Measurements from ENCODE around the gene WDR1. TPM values are rescaled to one million over a fixed set of nuclear protein-coding genes. Genes with fewer than 3 reads are reported as not detected.
A peak's percentile ranks its signal among the peaks of the same experiment; 100 is the strongest.

WDR1 gene
- total and polyA plus RNA-seq, 10 of the 15 experiments (the other 5 are each of a cell fraction or from before 2014, with no cell fraction given): 28.5 to 397 (median 290) TPM

GRCh38 chr4:10129196-10130177 is 12.9 kb upstream of the WDR1 start:
- SMC1A ChIA-PET (ENCODE audit: uncharacterized antibody, unreplicated experiment): interaction anchor here (0.7 to 3.1 kb wide), 3 partner anchors 10 to 35 kb away, joined by 3 to 18 read pairs (median 4); no protein-coding TSS in a partner anchor
- RAD21 ChIA-PET (ENCODE audit: unreplicated experiment): interaction anchor here (2.5 kb wide), 1 partner anchor 12 kb away, joined by 16 read pairs; the partner anchor contains the start of gene WDR1
- intact Hi-C loops (cut with micrococcal nuclease; ENCODE audit: unreplicated experiment): no loop called here
- no peaks in the 10 kb centered on the region; the same call in 2 of the 3 replicates for H3K9me3 ChIP-seq (replicated peaks; ENCODE audit: control insufficient read depth, insufficient read depth, low read length)
- POLR2A ChIA-PET: interaction anchor here (1.5 kb wide), 1 partner anchor 11 kb away, joined by 4 read pairs; no protein-coding TSS in a partner anchor
- CTCF ChIA-PET: interaction anchor here (1.2 to 1.8 kb wide), 3 partner anchors 10 to 25 kb away, joined by 3 to 5 read pairs (median 4); no protein-coding TSS in a partner anchor
- FAIRE-seq (no peak), ATAC-seq (0 out of 3 replicates have a peak, but pooled peaks have one; percentile 27), DNase-seq (ENCODE audit: low read depth, low spot score) (no peak)
- H3K79me2 ChIP-seq (ENCODE audit: control insufficient read depth, insufficient read depth, low read length): no peaks in the 10 kb centered on the region
- H3K4me3 ChIP-seq: no peak overlapping the region
- H4K20me1 ChIP-seq (ENCODE audit: control insufficient read depth, insufficient read depth): no peaks in the 10 kb centered on the region
- H3K4me2 ChIP-seq (ENCODE audit: control insufficient read depth, insufficient read depth): no peak overlapping the region
- in situ Hi-C loops (cut with MboI): no loop called here
- H3K27ac ChIP-seq (ENCODE audit: control insufficient read depth, insufficient read depth): no peak overlapping the region
- H3K4me1 ChIP-seq (ENCODE audit: control insufficient read depth, insufficient read depth, low read length): no peaks in the 10 kb centered on the region
- H3K36me3 ChIP-seq (ENCODE audit: control insufficient read depth in 2 of 2, insufficient read depth in 2 of 2, low read length in 1 of 2): no peaks in the 10 kb centered on the region
- H2AFZ ChIP-seq (ENCODE audit: control insufficient read depth, low read depth, low read length): no peak overlapping the region
- H3K9ac ChIP-seq (ENCODE audit: control insufficient read depth, insufficient read depth, low read length): no peak overlapping the region
- BruUV-seq (replicated peaks): no TSS peak
- H3K27me3 ChIP-seq (replicated peaks in 1 of 2; ENCODE audit: control insufficient read depth in 2 of 2, insufficient read depth in 2 of 2, low read length in 1 of 2): no peaks in the 10 kb centered on the region; a peak in 1 of 4 replicates
- TF ChIP-seq CEBPB (IDR thresholded peaks at IDR 0.05; ENCODE audit: borderline replicate concordance in 1 of 2, low read depth in 2 of 2, low read length in 2 of 2) (no peak), MLLT1 (IDR thresholded peaks at IDR 0.05) (no peak), ESRRA (IDR thresholded peaks at IDR 0.05; ENCODE audit: low read length) (no peak), TCF3 (IDR thresholded peaks at IDR 0.05; ENCODE audit: borderline replicate concordance, insufficient read depth, low read depth, low read length) (no peak), HCFC1 (IDR thresholded peaks at IDR 0.05; ENCODE audit: low read length) (no peak), JUNB (IDR thresholded peaks at IDR 0.05) (no peak), ELK1 (IDR thresholded peaks at IDR 0.05; ENCODE audit: low read depth, low read length) (no peak), YY1 (IDR thresholded peaks at IDR 0.05; ENCODE audit: low read depth, low read length) (no peak), RAD21 (IDR thresholded peaks at IDR 0.05; ENCODE audit: insufficient read depth, low read depth, low read length) (no peak), SMARCA5 (IDR thresholded peaks at IDR 0.05) (no peak)
- WGBS (ENCODE audit: insufficient coverage, insufficient replicate concordance, low lambda C conversion rate, missing lambda C conversion rate): 28% methylated on average over 13 of the region's 13 CpGs

Data from GM12878 (cell line).